ENCODE measurements around the gene TNS3. TPM values are rescaled to one million over a fixed set of nuclear protein-coding genes. Genes with fewer than 3 reads are reported as not detected.

TNS3 gene
- total RNA-seq, 1 experiment from 2014 or later, result 143 TPM

- BruUV-seq (replicated peaks), result no TSS peak
- peaks cover 35% of the 10 kb centered on the region for H3F3A ChIP-seq (ENCODE audit: insufficient read depth, low read depth)
- no peaks in the 10 kb centered on the region for H3K9me2 ChIP-seq (ENCODE audit: insufficient read depth)
- H3K27ac ChIP-seq, result no peak overlapping the region
- DNase-seq, result no peak
- CTCF ChIA-PET, result no interaction called here
- no peak overlapping the region for H3K4me3 ChIP-seq
- no peaks in the 10 kb centered on the region for H3K4me1 ChIP-seq (replicated peaks; ENCODE audit: insufficient read depth)
- peaks cover 44% of the 10 kb centered on the region for H3K79me2 ChIP-seq (ENCODE audit: low read depth)
- no peak overlapping the region for H3K4me2 ChIP-seq
- POLR2A ChIA-PET (ENCODE audit: unreplicated experiment), result no interaction called here
- no peaks in the 10 kb centered on the region for H3K27me3 ChIP-seq (ENCODE audit: insufficient read depth, low read depth)
- TF ChIP-seq EZH2 (IDR thresholded peaks at IDR 0.05; ENCODE audit: low read depth) (no peak), CTCF (conservative IDR thresholded peaks at IDR 0.05) (no peak)
- H3K9me3 ChIP-seq (ENCODE audit: insufficient read depth, low read depth), result no peaks in the 10 kb centered on the region
- H4K20me1 ChIP-seq (ENCODE audit: insufficient read depth), result peaks cover 75% of the 10 kb centered on the region
- no peak overlapping the region for H2AFZ ChIP-seq
- H3K36me3 ChIP-seq (ENCODE audit: low read depth), result peaks cover 69% of the 10 kb centered on the region
- intact Hi-C loops (cut with micrococcal nuclease; ENCODE audit: unreplicated experiment), result loop anchor here (10.0 kb wide), 1 partner anchor 136 kb away; no protein-coding TSS in a partner anchor
These were observed 181.1 kb downstream of the TNS3 start for GRCh38 chr7:47400741-47401206.

- intact Hi-C loops (cut with micrococcal nuclease; ENCODE audit: unreplicated experiment), result loop anchor here (10.0 kb wide), 1 partner anchor 135 kb away; no protein-coding TSS in a partner anchor
- CTCF ChIA-PET, result no interaction called here
These were observed 181.9 kb downstream of the TNS3 start for GRCh38 chr7:47400001-47400400.

GRCh38 chr7:47394751-47395252, 187.1 kb downstream of the TNS3 start:
- CTCF ChIA-PET, result no interaction called here
- POLR2A ChIA-PET (ENCODE audit: unreplicated experiment), result interaction anchor here (0.7 kb wide), 1 partner anchor 371 kb away, joined by 6 read pairs; no protein-coding TSS in a partner anchor

More at GRCh38 chr7:47400001-47400400, 181.9 kb downstream of the TNS3 start:
- Histone ChIP-seq H3F3A (ENCODE audit: insufficient read depth, low read depth) (peaks cover 30% of the 10 kb centered on the region), H3K27ac (no peak overlapping the region), H2AFZ (no peak overlapping the region), H4K20me1 (ENCODE audit: insufficient read depth) (peaks cover 75% of the 10 kb centered on the region), H3K4me2 (no peak overlapping the region), H3K9me3 (ENCODE audit: insufficient read depth, low read depth) (no peaks in the 10 kb centered on the region), H3K4me3 (no peak overlapping the region), H3K79me2 (ENCODE audit: low read depth) (peaks cover 41% of the 10 kb centered on the region), H3K36me3 (ENCODE audit: low read depth) (peaks cover 70% of the 10 kb centered on the region), H3K27me3 (ENCODE audit: insufficient read depth, low read depth) (no peaks in the 10 kb centered on the region), H3K9me2 (ENCODE audit: insufficient read depth) (no peaks in the 10 kb centered on the region), H3K4me1 (replicated peaks; ENCODE audit: insufficient read depth) (no peaks in the 10 kb centered on the region)
- POLR2A ChIA-PET (ENCODE audit: unreplicated experiment), result no interaction called here
- DNase-seq, result no peak
- no TSS peak for BruUV-seq (replicated peaks)
- TF ChIP-seq CTCF (conservative IDR thresholded peaks at IDR 0.05), result no peak
- no peak for TF ChIP-seq EZH2 (IDR thresholded peaks at IDR 0.05; ENCODE audit: low read depth)

More at GRCh38 chr7:47394751-47395252, 187.1 kb downstream of the TNS3 start:
- BruUV-seq (replicated peaks), result no TSS peak
- Histone ChIP-seq H3K4me2 (no peak overlapping the region), H3K9me3 (ENCODE audit: insufficient read depth, low read depth) (no peaks in the 10 kb centered on the region), H2AFZ (no peak overlapping the region), H3K27ac (no peak overlapping the region), H4K20me1 (ENCODE audit: insufficient read depth) (peaks cover 91% of the 10 kb centered on the region), H3F3A (ENCODE audit: insufficient read depth, low read depth) (peaks cover 13% of the 10 kb centered on the region; the same call in 1 of the 2 replicates), H3K27me3 (ENCODE audit: insufficient read depth, low read depth) (no peaks in the 10 kb centered on the region), H3K9me2 (ENCODE audit: insufficient read depth) (no peaks in the 10 kb centered on the region), H3K79me2 (ENCODE audit: low read depth) (peaks cover 30% of the 10 kb centered on the region), H3K4me3 (no peak overlapping the region), H3K4me1 (replicated peaks; ENCODE audit: insufficient read depth) (no peaks in the 10 kb centered on the region), H3K36me3 (ENCODE audit: low read depth) (peaks cover 82% of the 10 kb centered on the region)
- intact Hi-C loops (cut with micrococcal nuclease; ENCODE audit: unreplicated experiment), result no loop called here
- no peak for DNase-seq
- TF ChIP-seq CTCF (conservative IDR thresholded peaks at IDR 0.05) (no peak), EZH2 (IDR thresholded peaks at IDR 0.05; ENCODE audit: low read depth) (no peak)
